HG02798 (cell line): ENCODE results near the gene SPON1.
"Not testable (repeated sequence)": the region's sequence is repeated elsewhere in the genome, so short reads cannot be mapped to it uniquely, and the experiment has no call there.

Experiments
- ATAC-seq: cut with Tn5 transposase; IDR thresholded peaks from one replicate; pipeline ENCODE4 v1.9.1; 2021; ENCODE audit warnings: mild to moderate bottlenecking; ENCODE audit not compliant: unreplicated experiment, poor library complexity

SPON1 gene

GRCh38 chr11:13972944-13973343 lies 10.4 kb downstream of the SPON1 start:
- no peak for ATAC-seq

- ATAC-seq = no peak
Observed at GRCh38 chr11:13974631-13975030, 12.1 kb downstream of the SPON1 start.

- ATAC-seq = no peak
Observed at GRCh38 chr11:13983081-13983751, 20.7 kb downstream of the SPON1 start.

- no peak for ATAC-seq
Observed at GRCh38 chr11:13984616-13985450, 22.3 kb downstream of the SPON1 start.

GRCh38 chr11:13986695-13987094 lies 24.2 kb downstream of the SPON1 start:
- ATAC-seq = not testable (repeated sequence)

GRCh38 chr11:13992158-13992856 lies 29.8 kb downstream of the SPON1 start:
- not testable (repeated sequence) for ATAC-seq

GRCh38 chr11:13993096-13993765 lies 30.7 kb downstream of the SPON1 start:
- ATAC-seq = no peak

- no peak for ATAC-seq
Observed at GRCh38 chr11:13997881-13998280, 35.4 kb downstream of the SPON1 start.

- ATAC-seq = no peak
Observed at GRCh38 chr11:13999704-14000103, 37.2 kb downstream of the SPON1 start.

GRCh38 chr11:14001597-14001996 lies 39.1 kb downstream of the SPON1 start:
- ATAC-seq = no peak

- ATAC-seq = no peak
Observed at GRCh38 chr11:14007566-14007965, 45.0 kb downstream of the SPON1 start.

- ATAC-seq = no peak
Observed at GRCh38 chr11:14010665-14011064, 48.1 kb downstream of the SPON1 start.

GRCh38 chr11:14012846-14013245 lies 50.3 kb downstream of the SPON1 start:
- ATAC-seq = no peak

GRCh38 chr11:14015711-14016110 lies 53.2 kb downstream of the SPON1 start:
- ATAC-seq = no peak

GRCh38 chr11:14018441-14018840 lies 55.9 kb downstream of the SPON1 start:
- ATAC-seq = no peak

- no peak for ATAC-seq
Observed at GRCh38 chr11:14021738-14022137, 59.2 kb downstream of the SPON1 start.

- ATAC-seq = no peak
Observed at GRCh38 chr11:14022251-14022650, 59.7 kb downstream of the SPON1 start.

GRCh38 chr11:14022821-14023220 lies 60.3 kb downstream of the SPON1 start:
- no peak for ATAC-seq

GRCh38 chr11:14026961-14027360 lies 64.4 kb downstream of the SPON1 start:
- no peak for ATAC-seq

GRCh38 chr11:14027525-14027924 lies 65.0 kb downstream of the SPON1 start:
- no peak for ATAC-seq

- ATAC-seq = no peak
Observed at GRCh38 chr11:14029440-14029839, 66.9 kb downstream of the SPON1 start.
